HFF-Myc (cell line): ENCODE results near the gene ST6GALNAC3.

Experiments used
- DNase-seq: peaks from one replicate; pipeline ENCODE4 v3.0.0-alpha.2; 2011; ENCODE audit warnings: low read depth; ENCODE audit errors: extremely low read depth
- H3K4me3 ChIP-seq: replicated peaks from 2 replicates; pipeline ENCODE4 v1.5.1; 2011; ENCODE audit warnings: low read depth, mild to moderate bottlenecking, control low read depth, low read length
- TF ChIP-seq, protein P1 (sequence below): IDR thresholded peaks from 2 replicates; pipeline ENCODE4 v1.5.1; 2012; ENCODE audit warnings: mild to moderate bottlenecking, low read depth, low read length, control low read depth; ENCODE audit errors: missing control alignments

The ST6GALNAC3 gene

GRCh38 chr1:76176000-76176399 lies 101.5 kb downstream of the ST6GALNAC3 start:
- H3K4me3 ChIP-seq: no peak overlapping the region
- TF ChIP-seq, protein P1, sequence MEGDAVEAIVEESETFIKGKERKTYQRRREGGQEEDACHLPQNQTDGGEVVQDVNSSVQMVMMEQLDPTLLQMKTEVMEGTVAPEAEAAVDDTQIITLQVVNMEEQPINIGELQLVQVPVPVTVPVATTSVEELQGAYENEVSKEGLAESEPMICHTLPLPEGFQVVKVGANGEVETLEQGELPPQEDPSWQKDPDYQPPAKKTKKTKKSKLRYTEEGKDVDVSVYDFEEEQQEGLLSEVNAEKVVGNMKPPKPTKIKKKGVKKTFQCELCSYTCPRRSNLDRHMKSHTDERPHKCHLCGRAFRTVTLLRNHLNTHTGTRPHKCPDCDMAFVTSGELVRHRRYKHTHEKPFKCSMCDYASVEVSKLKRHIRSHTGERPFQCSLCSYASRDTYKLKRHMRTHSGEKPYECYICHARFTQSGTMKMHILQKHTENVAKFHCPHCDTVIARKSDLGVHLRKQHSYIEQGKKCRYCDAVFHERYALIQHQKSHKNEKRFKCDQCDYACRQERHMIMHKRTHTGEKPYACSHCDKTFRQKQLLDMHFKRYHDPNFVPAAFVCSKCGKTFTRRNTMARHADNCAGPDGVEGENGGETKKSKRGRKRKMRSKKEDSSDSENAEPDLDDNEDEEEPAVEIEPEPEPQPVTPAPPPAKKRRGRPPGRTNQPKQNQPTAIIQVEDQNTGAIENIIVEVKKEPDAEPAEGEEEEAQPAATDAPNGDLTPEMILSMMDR: no peak
- no peak for DNase-seq

- TF ChIP-seq, protein P1: no peak
- no peak for DNase-seq
- H3K4me3 ChIP-seq: no peak overlapping the region
Measured at GRCh38 chr1:76177615-76178014, 103.1 kb downstream of the ST6GALNAC3 start.

DNA sequence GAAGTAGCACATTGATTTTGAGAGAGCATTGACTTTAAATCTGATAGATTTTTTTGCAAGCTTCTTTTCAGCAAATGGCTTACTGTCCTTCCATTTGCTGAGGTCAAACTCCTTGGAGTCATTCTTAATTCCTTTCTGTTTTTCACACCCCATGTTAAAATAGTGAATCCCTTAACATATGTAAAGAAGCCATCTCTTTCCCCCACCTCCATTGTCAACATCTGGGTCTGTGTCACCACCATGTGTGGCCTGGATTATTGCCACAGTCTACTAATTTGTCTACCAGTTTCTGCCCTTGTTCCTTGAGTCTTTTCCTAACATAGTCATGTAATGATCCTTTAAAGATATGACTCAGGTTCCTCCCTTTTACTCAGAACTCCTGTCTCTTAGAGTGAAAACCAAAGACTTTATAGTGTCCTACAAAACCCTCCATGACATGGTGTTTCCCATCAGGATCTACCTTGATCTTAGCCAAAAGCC lies 104.7 kb downstream of the ST6GALNAC3 start:
- H3K4me3 ChIP-seq: no peak overlapping the region
- TF ChIP-seq, protein P1: no peak

DNA sequence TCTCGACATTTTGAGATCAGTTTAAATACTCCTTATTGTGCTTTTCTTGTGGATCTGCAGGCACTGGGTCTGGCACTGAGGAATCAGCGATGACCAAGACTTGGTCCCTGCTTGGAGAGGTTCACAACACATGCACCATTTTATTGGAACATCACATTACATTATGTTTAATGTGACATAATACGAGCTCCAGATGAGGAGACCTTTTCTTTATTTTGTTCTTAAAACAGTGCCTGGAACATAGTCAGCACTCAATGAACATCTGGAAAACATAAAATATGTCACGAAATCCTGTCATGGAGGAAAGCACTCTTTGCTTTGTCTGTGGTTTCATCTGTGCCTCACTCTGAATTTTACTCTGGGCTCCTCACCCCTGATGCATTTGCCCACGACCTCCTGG lies 110.7 kb downstream of the ST6GALNAC3 start:
- TF ChIP-seq, protein P1: no peak
- H3K4me3 ChIP-seq: no peak overlapping the region
- peak; percentile 24 for DNase-seq

More for the DNA sequence above, 104.7 kb downstream of the ST6GALNAC3 start:
- DNase-seq: no peak

GRCh38 chr1:76186554-76187170 lies 112.1 kb downstream of the ST6GALNAC3 start:
- TF ChIP-seq, protein P1: no peak
- no peak for DNase-seq
- no peak overlapping the region for H3K4me3 ChIP-seq

- no peak overlapping the region for H3K4me3 ChIP-seq
- no peak for DNase-seq
Measured at GRCh38 chr1:76187436-76187835, 112.9 kb downstream of the ST6GALNAC3 start.

More at GRCh38 chr1:76187436-76187835, 112.9 kb downstream of the ST6GALNAC3 start:
- TF ChIP-seq, protein P1: no peak
